Measurements from ENCODE around the gene EVC.

- no peak for TF ChIP-seq TAF1 (IDR thresholded peaks at IDR 0.05; ENCODE audit: borderline replicate concordance, insufficient read depth, low read length)
- TF ChIP-seq REST (IDR thresholded peaks at IDR 0.05; ENCODE audit: insufficient read depth in 1 of 2, low read depth in 2 of 2, low read length in 2 of 2) = no peak
- no peak for TF ChIP-seq SIN3A (IDR thresholded peaks at IDR 0.05; ENCODE audit: borderline replicate concordance, insufficient read depth, low read length)
These were observed 128.3 kb downstream of the EVC start for GRCh38 chr4:5839332-5839731.
